Esophagus (tissue), 2 donors: ENCODE data around the gene MARF1. TPM values are rescaled to one million over a fixed set of nuclear protein-coding genes. Genes with fewer than 3 reads are reported as not detected.

ENCODE experiments used
- H3K27ac ChIP-seq, 2 donors: one replicate each; pipeline ENCODE4 v1.5.1; 2013; ENCODE audit warnings: low read depth in 2 of 2, mild to moderate bottlenecking in 2 of 2, inconsistent platforms in 1 of 2, low read length in 1 of 2, moderate library complexity in 1 of 2
- H3K27me3 ChIP-seq, 2 donors: one replicate each; pipeline ENCODE4 v1.6.1; 2013; ENCODE audit warnings: low read length in 2 of 2, control low read depth in 1 of 2, mild to moderate bottlenecking in 1 of 2; ENCODE audit not compliant: insufficient read depth in 2 of 2, control insufficient read depth in 1 of 2
- H3K36me3 ChIP-seq, 2 donors: one replicate each; pipeline ENCODE4 v1.6.1; 2013; ENCODE audit warnings: low read length in 1 of 2; ENCODE audit not compliant: control insufficient read depth in 2 of 2, insufficient read depth in 2 of 2
- H3K4me1 ChIP-seq, 2 donors: one replicate each; pipeline ENCODE4 v1.6.1; 2013; ENCODE audit warnings: low read length in 1 of 2; ENCODE audit not compliant: control insufficient read depth in 2 of 2, insufficient read depth in 2 of 2
- H3K4me3 ChIP-seq, 2 donors: one replicate each; pipeline ENCODE4 v1.5.1; 2013; ENCODE audit warnings: low read length in 2 of 2, mild to moderate bottlenecking in 2 of 2, low read depth in 1 of 2, moderate library complexity in 1 of 2
- H3K9me3 ChIP-seq, 2 donors: one replicate each; pipeline ENCODE4 v1.6.1; 2013; ENCODE audit warnings: mild to moderate bottlenecking in 2 of 2, low read depth in 1 of 2, low read length in 1 of 2, moderate library complexity in 1 of 2; ENCODE audit not compliant: control insufficient read depth in 2 of 2, insufficient read depth in 1 of 2
- WGBS, 2 donors: extraction: QIAGEN DNeasy Blood & Tissue Kit; methylation state at CpG; one replicate each; pipeline ENCODE4 v1.1.7; 2013; 5-methylcytosine and 5-hydroxymethylcytosine counted together
- polyA plus RNA-seq, 2 donors: library from polyadenylated mRNA; stranded (reverse); fragments of 200-250 nt; gene quantifications; one replicate each; pipeline ENCODE4 v1.2.3, GENCODE V29; 2013
- donor health status: healthy with polysubstance abuse.
- donor health status: Bipolar disorder and iron deficiency.

Gene MARF1
- polyA plus RNA-seq, 2 donors, result 9.9 to 10.3 TPM

- H3K9me3 ChIP-seq, result no peaks in the 10 kb centered on the region
- no peak overlapping the region for H3K27ac ChIP-seq
- WGBS, 2 donors, result 94 to 95% methylated on average over 2 of the region's 2 CpGs
- no peaks in the 10 kb centered on the region for H3K36me3 ChIP-seq
- H3K4me1 ChIP-seq, result no peaks in the 10 kb centered on the region
- H3K4me3 ChIP-seq, result no peak overlapping the region
- H3K27me3 ChIP-seq, result no peaks in the 10 kb centered on the region
Measured at GRCh38 chr16:15566095-15566494, 76.9 kb downstream of the MARF1 start.

- no peak overlapping the region for H3K4me3 ChIP-seq
- no peaks in the 10 kb centered on the region for H3K36me3 ChIP-seq
- H3K4me1 ChIP-seq, result no peaks in the 10 kb centered on the region
- WGBS, 2 donors, result 91 to 93% methylated on average over 7 of the region's 7 CpGs
- H3K27me3 ChIP-seq, result no peaks in the 10 kb centered on the region
- no peak overlapping the region for H3K27ac ChIP-seq
- H3K9me3 ChIP-seq, result no peaks in the 10 kb centered on the region
Measured at GRCh38 chr16:15564604-15565339, 78.2 kb downstream of the MARF1 start.

GRCh38 chr16:15559176-15559575, 83.8 kb downstream of the MARF1 start:
- H3K4me1 ChIP-seq, result no peaks in the 10 kb centered on the region
- no peak overlapping the region for H3K4me3 ChIP-seq
- WGBS, 2 donors, result 95 to 97% methylated on average over 4 of the region's 4 CpGs
- no peaks in the 10 kb centered on the region for H3K27me3 ChIP-seq
- no peak overlapping the region for H3K27ac ChIP-seq
- no peaks in the 10 kb centered on the region for H3K9me3 ChIP-seq
- H3K36me3 ChIP-seq, result no peaks in the 10 kb centered on the region

GRCh38 chr16:15557258-15557657, 85.7 kb downstream of the MARF1 start:
- Histone ChIP-seq H3K27me3 (no peaks in the 10 kb centered on the region), H3K4me1 (no peaks in the 10 kb centered on the region), H3K9me3 (no peaks in the 10 kb centered on the region), H3K4me3 (no peak overlapping the region), H3K27ac (no peak overlapping the region), H3K36me3 (no peaks in the 10 kb centered on the region)
- 83 to 89% methylated on average over 6 of the region's 6 CpGs for WGBS, 2 donors

GRCh38 chr16:15556130-15556529, 86.8 kb downstream of the MARF1 start:
- Histone ChIP-seq H3K27me3 (no peaks in the 10 kb centered on the region), H3K4me3 (no peak overlapping the region), H3K27ac (no peak overlapping the region), H3K36me3 (no peaks in the 10 kb centered on the region), H3K9me3 (no peaks in the 10 kb centered on the region), H3K4me1 (no peaks in the 10 kb centered on the region)
- 91 to 94% methylated on average over 5 of the region's 5 CpGs for WGBS, 2 donors

- Histone ChIP-seq H3K36me3 (no peaks in the 10 kb centered on the region), H3K27me3 (no peaks in the 10 kb centered on the region), H3K27ac (no peak overlapping the region), H3K4me1 (no peaks in the 10 kb centered on the region), H3K4me3 (no peak overlapping the region), H3K9me3 (no peaks in the 10 kb centered on the region)
- 61 to 72% methylated on average over 10 of the region's 10 CpGs for WGBS, 2 donors
Measured at GRCh38 chr16:15553313-15554088, 89.5 kb downstream of the MARF1 start.

GRCh38 chr16:15552507-15552906, 90.4 kb downstream of the MARF1 start:
- no peak overlapping the region for H3K4me3 ChIP-seq
- H3K27me3 ChIP-seq, result no peaks in the 10 kb centered on the region
- H3K27ac ChIP-seq, result no peak overlapping the region
- H3K36me3 ChIP-seq, result no peaks in the 10 kb centered on the region
- no peaks in the 10 kb centered on the region for H3K9me3 ChIP-seq
- WGBS, 2 donors, result 84 to 88% methylated on average over 6 of the region's 6 CpGs
- H3K4me1 ChIP-seq, result no peaks in the 10 kb centered on the region

- Histone ChIP-seq H3K27ac (no peak overlapping the region), H3K4me3 (no peak overlapping the region), H3K27me3 (no peaks in the 10 kb centered on the region), H3K9me3 (no peaks in the 10 kb centered on the region), H3K36me3 (no peaks in the 10 kb centered on the region), H3K4me1 (no peaks in the 10 kb centered on the region)
- 46 to 53% methylated on average over 3 of the region's 3 CpGs for WGBS, 2 donors
Measured at GRCh38 chr16:15548482-15548891, 94.5 kb downstream of the MARF1 start.

- no peaks in the 10 kb centered on the region for H3K4me1 ChIP-seq
- no peaks in the 10 kb centered on the region for H3K9me3 ChIP-seq
- H3K27me3 ChIP-seq, result no peaks in the 10 kb centered on the region
- H3K4me3 ChIP-seq, result no peak overlapping the region
- H3K36me3 ChIP-seq, result no peaks in the 10 kb centered on the region
- H3K27ac ChIP-seq, result no peak overlapping the region
- 96 to 97% methylated on average over 6 of the region's 6 CpGs for WGBS, 2 donors
Measured at GRCh38 chr16:15547768-15548096, 95.2 kb downstream of the MARF1 start.
